ENCODE results near the gene CARS1.

Gene CARS1

GRCh38 chr11:2963112-2963754 is 94.0 kb downstream of the CARS1 start:
- no peak for TF ChIP-seq CTCF (IDR thresholded peaks at IDR 0.05; ENCODE audit: extremely low read depth, insufficient read depth, missing control alignments)
- in situ Hi-C loops (cut with MboI; ENCODE audit: low pct_unique_long_range_greater_than_20kb, low sequenced_read_pairs, unreplicated experiment): no loop called here
- DNase-seq (ENCODE audit: low spot score): no peak

GRCh38 chr11:2961080-2961479 is 96.1 kb downstream of the CARS1 start:
- DNase-seq (ENCODE audit: low spot score): no peak
- TF ChIP-seq CTCF (IDR thresholded peaks at IDR 0.05; ENCODE audit: extremely low read depth, insufficient read depth, missing control alignments): no peak
- in situ Hi-C loops (cut with MboI; ENCODE audit: low pct_unique_long_range_greater_than_20kb, low sequenced_read_pairs, unreplicated experiment): no loop called here

- in situ Hi-C loops (cut with MboI; ENCODE audit: low pct_unique_long_range_greater_than_20kb, low sequenced_read_pairs, unreplicated experiment): no loop called here
- TF ChIP-seq CTCF (IDR thresholded peaks at IDR 0.05; ENCODE audit: extremely low read depth, insufficient read depth, missing control alignments): no peak
- DNase-seq (ENCODE audit: low spot score): no peak
Measured at GRCh38 chr11:2960139-2960538, 97.1 kb downstream of the CARS1 start.

GRCh38 chr11:2958251-2958650 is 99.0 kb downstream of the CARS1 start:
- in situ Hi-C loops (cut with MboI; ENCODE audit: low pct_unique_long_range_greater_than_20kb, low sequenced_read_pairs, unreplicated experiment): no loop called here
- TF ChIP-seq CTCF (IDR thresholded peaks at IDR 0.05; ENCODE audit: extremely low read depth, insufficient read depth, missing control alignments): no peak
- DNase-seq (ENCODE audit: low spot score): no peak

GRCh38 chr11:2955906-2956476 is 101.2 kb downstream of the CARS1 start:
- in situ Hi-C loops (cut with MboI; ENCODE audit: low pct_unique_long_range_greater_than_20kb, low sequenced_read_pairs, unreplicated experiment): no loop called here

GRCh38 chr11:2954263-2954662 is 103.0 kb downstream of the CARS1 start:
- in situ Hi-C loops (cut with MboI; ENCODE audit: low pct_unique_long_range_greater_than_20kb, low sequenced_read_pairs, unreplicated experiment): no loop called here
- no peak for TF ChIP-seq CTCF (IDR thresholded peaks at IDR 0.05; ENCODE audit: extremely low read depth, insufficient read depth, missing control alignments)

More at GRCh38 chr11:2955906-2956476, 101.2 kb downstream of the CARS1 start:
- TF ChIP-seq CTCF (IDR thresholded peaks at IDR 0.05; ENCODE audit: extremely low read depth, insufficient read depth, missing control alignments): no peak
- DNase-seq (ENCODE audit: low spot score): no peak

More at GRCh38 chr11:2954263-2954662, 103.0 kb downstream of the CARS1 start:
- DNase-seq (ENCODE audit: low spot score): no peak

Measured in GM13977 (cell line).